ENCODE measurements around the gene BBX.

The BBX gene

GRCh38 chr3:107850681-107851080 is 327.9 kb downstream of the BBX start:
- DNase-seq, result no peak

- no peak for DNase-seq
These were observed 331.1 kb downstream of the BBX start for GRCh38 chr3:107853821-107854220.

GRCh38 chr3:107854733-107855132 is 332.0 kb downstream of the BBX start:
- DNase-seq, result no peak

GRCh38 chr3:107855710-107856109 is 332.9 kb downstream of the BBX start:
- DNase-seq, result no peak

GRCh38 chr3:107857854-107858253 is 335.1 kb downstream of the BBX start:
- no peak for DNase-seq

- no peak for DNase-seq
These were observed 336.1 kb downstream of the BBX start for GRCh38 chr3:107858876-107859275.

Measured in NCI-H526 treated with DMSO at 0.1 percent for 48 hours (cell line).